Neural cell (in vitro differentiated cells): ENCODE data around the gene NPFFR1. TPM values are rescaled to one million over a fixed set of nuclear protein-coding genes. Genes with fewer than 3 reads are reported as not detected.

Source experiments
- H2AFZ ChIP-seq: fragments of 200-600, 300-800 bp; sonication (generic), shearing (Covaris generic); 2 replicates; pipeline ENCODE4 v1.6.0; 2014; ENCODE audit warnings: low read depth, mild to moderate bottlenecking, antibody characterized with exemption, low read length, moderate library complexity
- H3F3A ChIP-seq: fragments of 200-600 bp; shearing (Covaris generic); 2 replicates; pipeline ENCODE4 v1.6.1; 2016; ENCODE audit warnings: mild to moderate bottlenecking, moderate library complexity, mixed read lengths, antibody characterized with exemption, low read length; ENCODE audit not compliant: insufficient read depth, poor library complexity, severe bottlenecking
- H3K27ac ChIP-seq: fragments of 200-600, 300-800 bp; sonication (generic), shearing (Covaris generic); 2 replicates; pipeline ENCODE4 v1.5.1; 2014; ENCODE audit warnings: mild to moderate bottlenecking, low read length, moderate library complexity
- H3K27me3 ChIP-seq: fragments of 300-800, 200-600 bp; sonication (generic), shearing (Covaris generic); 2 replicates; pipeline ENCODE4 v1.6.0; 2014; ENCODE audit warnings: mild to moderate bottlenecking, low read depth, low read length, moderate library complexity; ENCODE audit not compliant: insufficient read depth
- H3K36me3 ChIP-seq: fragments of 300-800, 200-600 bp; sonication (generic), shearing (Covaris generic); 2 replicates; pipeline ENCODE4 v1.5.1; 2014; ENCODE audit warnings: mild to moderate bottlenecking, antibody characterized with exemption, low read length, moderate library complexity; ENCODE audit not compliant: insufficient read depth
- H3K4me2 ChIP-seq: fragments of 300-800, 200-600 bp; sonication (generic), shearing (Covaris generic); 2 replicates; pipeline ENCODE4 v1.6.0; 2014; ENCODE audit warnings: mild to moderate bottlenecking, low read length
- H3K4me3 ChIP-seq: fragments of 300-800, 200-600 bp; sonication (generic), shearing (Covaris generic); 2 replicates; pipeline ENCODE4 v1.5.1; 2014; ENCODE audit warnings: mild to moderate bottlenecking, low read length, moderate library complexity
- H3K79me2 ChIP-seq: fragments of 200-600 bp; shearing (Covaris generic); replicated peaks from 2 replicates; pipeline ENCODE4 v1.6.0; 2014; ENCODE audit warnings: mild to moderate bottlenecking, low read length, moderate library complexity; ENCODE audit not compliant: insufficient read depth
- H3K9ac ChIP-seq: fragments of 300-800, 200-600 bp; sonication (generic), shearing (Covaris generic); 2 replicates; pipeline ENCODE4 v1.6.1; 2016; ENCODE audit warnings: mild to moderate bottlenecking, low read length, mixed read lengths
- H3K9me2 ChIP-seq: fragments of 200-600 bp; shearing (Covaris generic); 2 replicates; pipeline ENCODE4 v1.6.1; 2016; ENCODE audit warnings: mild to moderate bottlenecking, low read length, mixed read lengths; ENCODE audit not compliant: insufficient read depth
- H3K9me3 ChIP-seq: fragments of 200-600, 300-800 bp; sonication (generic), shearing (Covaris generic); 2 replicates; pipeline ENCODE4 v1.6.1; 2016; ENCODE audit warnings: mild to moderate bottlenecking, mixed run types, low read length, moderate library complexity, mixed read lengths
- H4K20me1 ChIP-seq: fragments of 200-600 bp; shearing (Covaris generic); 2 replicates; pipeline ENCODE4 v1.6.1; 2016; ENCODE audit warnings: mild to moderate bottlenecking, mixed run types; ENCODE audit not compliant: insufficient read depth
- CTCF ChIP-seq: fragments of 450-650 bp; IDR thresholded peaks from 2 replicates; pipeline ENCODE4 v1.5.1; 2014; ENCODE audit warnings: antibody characterized with exemption, mild to moderate bottlenecking, moderate library complexity; ENCODE audit not compliant: poor library complexity, severe bottlenecking
- EP300 ChIP-seq: fragments of 450-650 bp; conservative IDR thresholded peaks from 2 replicates; pipeline ENCODE4 v1.6.1; 2014; ENCODE audit warnings: antibody characterized with exemption, mild to moderate bottlenecking, moderate library complexity; ENCODE audit not compliant: poor library complexity, severe bottlenecking
- EZH2 ChIP-seq: fragments of 200-600, 300-800 bp; shearing (Covaris generic), sonication (generic); IDR thresholded peaks from 2 replicates; pipeline ENCODE4 v1.6.1; 2014; ENCODE audit warnings: antibody characterized with exemption, low read length, borderline replicate concordance, mild to moderate bottlenecking; ENCODE audit not compliant: insufficient read depth, poor library complexity, severe bottlenecking
- MXI1 ChIP-seq: fragments of 450-650 bp; conservative IDR thresholded peaks from 2 replicates; pipeline ENCODE4 v1.6.1; 2014; ENCODE audit warnings: antibody characterized with exemption, mild to moderate bottlenecking; ENCODE audit not compliant: poor library complexity, severe bottlenecking
- POLR2AphosphoS5 ChIP-seq: IDR thresholded peaks from 2 replicates; pipeline ENCODE4 v1.6.1; 2012
- RAD21 ChIP-seq: fragments of 450-650 bp; conservative IDR thresholded peaks from 2 replicates; pipeline ENCODE4 v1.6.1; 2014; ENCODE audit warnings: antibody characterized with exemption, mild to moderate bottlenecking, moderate library complexity
- REST ChIP-seq: IDR thresholded peaks from 2 replicates; pipeline ENCODE4 v1.6.1; 2012; ENCODE audit warnings: borderline replicate concordance
- SMC3 ChIP-seq: fragments of 450-650 bp; conservative IDR thresholded peaks from 2 replicates; pipeline ENCODE4 v1.6.1; 2014; ENCODE audit warnings: antibody characterized with exemption, mild to moderate bottlenecking, moderate library complexity; ENCODE audit not compliant: poor library complexity
- TAF1 ChIP-seq: IDR thresholded peaks from 2 replicates; pipeline ENCODE4 v1.6.1; 2012; ENCODE audit warnings: low read depth
- polyA plus RNA-seq: library from polyadenylated mRNA; depleted of rRNA; stranded (reverse); fragments of >200 nt; gene quantifications from 2 replicates; pipeline ENCODE4 v1.2.3, GENCODE V29; 2014

The NPFFR1 gene
- polyA plus RNA-seq, 1 donor from 2014 or later: 0.07 TPM

GRCh38 chr10:70303730-70304129, 19.9 kb upstream of the NPFFR1 start:
- TF ChIP-seq CTCF (no peak), SMC3 (no peak), RAD21 (no peak), EZH2 (no peak), TAF1 (no peak), POLR2AphosphoS5 (no peak), REST (no peak), EP300 (no peak), MXI1 (no peak)
- Histone ChIP-seq H3K27me3 (no peaks in the 10 kb centered on the region), H3K9me3 (no peaks in the 10 kb centered on the region)

GRCh38 chr10:70302292-70302691, 18.5 kb upstream of the NPFFR1 start:
- Histone ChIP-seq H3K27ac (no peak overlapping the region), H3K4me2 (no peak overlapping the region), H3K9me2 (no peaks in the 10 kb centered on the region)

More at GRCh38 chr10:70303730-70304129, 19.9 kb upstream of the NPFFR1 start:
- H4K20me1 ChIP-seq: no peaks in the 10 kb centered on the region
- H3K4me2 ChIP-seq: no peak overlapping the region
- H3K36me3 ChIP-seq: peaks cover 4% of the 10 kb centered on the region
- H2AFZ ChIP-seq: no peak overlapping the region
- H3K4me3 ChIP-seq: no peak overlapping the region
- no peak overlapping the region for H3K27ac ChIP-seq
- no peak overlapping the region for H3K9ac ChIP-seq
- H3K79me2 ChIP-seq: no peaks in the 10 kb centered on the region
- H3F3A ChIP-seq: no peaks in the 10 kb centered on the region
- no peaks in the 10 kb centered on the region for H3K9me2 ChIP-seq

More at GRCh38 chr10:70302292-70302691, 18.5 kb upstream of the NPFFR1 start:
- Histone ChIP-seq H3K36me3 (peaks cover 4% of the 10 kb centered on the region), H3F3A (no peaks in the 10 kb centered on the region), H3K79me2 (no peaks in the 10 kb centered on the region), H4K20me1 (no peaks in the 10 kb centered on the region), H3K27me3 (no peaks in the 10 kb centered on the region), H2AFZ (no peak overlapping the region), H3K9me3 (no peaks in the 10 kb centered on the region), H3K4me3 (no peak overlapping the region), H3K9ac (no peak overlapping the region)
- TF ChIP-seq EZH2 (no peak), RAD21 (no peak), TAF1 (no peak), SMC3 (no peak), EP300 (no peak), REST (no peak), CTCF (no peak), POLR2AphosphoS5 (no peak), MXI1 (no peak)
